Activated B cell treated with CpG ODN at 0.5 μM for 24 hours (primary cell): ENCODE measurements around the gene PCDHGB7. TPM values are rescaled to one million over a fixed set of nuclear protein-coding genes. Genes with fewer than 3 reads are reported as not detected.
"Not testable (repeated sequence)": the region's sequence is repeated elsewhere in the genome, so short reads cannot be mapped to it uniquely, and the experiment has no call there.

Experiments used
- ATAC-seq: fragments of 200-7000 bp; cut with Tn5 transposase; one replicate; pipeline ENCODE4 v1.10.0; 2021; ENCODE audit warnings: low read depth, mild to moderate bottlenecking, moderate library complexity
- CTCF ChIA-PET: fragments of 350-600 bp; sonication (Branson Sonifier 250); formaldehyde crosslinking; loops from one replicate; lab custom pipeline; 2021; ENCODE audit warnings: antibody characterized with exemption; lab: Charles Lee
- POLR2A ChIA-PET: fragments of 350-600 bp; sonication (Branson Sonifier 250); formaldehyde crosslinking; loops from one replicate; lab custom pipeline; 2021; ENCODE audit warnings: antibody characterized with exemption; lab: Charles Lee
- DNase-seq: peaks from one replicate; pipeline ENCODE4 v3.0.0; 2022
- H3K27ac Mint-ChIP-seq: one replicate; pipeline ENCODE4 v1.8.0; 2020; ENCODE audit warnings: mixed read lengths
- H3K27me3 Mint-ChIP-seq: one replicate; pipeline ENCODE4 v1.8.0; 2021; ENCODE audit warnings: mixed read lengths
- H3K36me3 Mint-ChIP-seq: one replicate; pipeline ENCODE4 v1.8.0; 2021; ENCODE audit warnings: low read depth, mixed read lengths
- H3K4me1 Mint-ChIP-seq: one replicate; pipeline ENCODE4 v1.8.0; 2021; ENCODE audit warnings: mixed read lengths
- H3K4me3 Mint-ChIP-seq: one replicate; pipeline ENCODE4 v1.8.0; 2020; ENCODE audit warnings: mild to moderate bottlenecking, mixed read lengths
- H3K9me3 Mint-ChIP-seq: one replicate; pipeline ENCODE4 v1.8.0; 2020; ENCODE audit warnings: mixed read lengths
- intact Hi-C: fragments of 100-400 bp; cut with micrococcal nuclease; formaldehyde crosslinking; loops from one replicate; pipeline ENCODE4 v1.15.1; 2024
- total RNA-seq: library from RNA; stranded (reverse); gene quantifications from 2 replicates; pipeline ENCODE4 v1.2.3, GENCODE V29; 2022
- TF ChIP-seq, protein P1 (sequence below): fragments of 200-600 bp; IDR thresholded peaks from one replicate; pipeline ENCODE4 v1.8.0; 2022; ENCODE audit warnings: antibody characterized with exemption, mild to moderate bottlenecking

Gene PCDHGB7
- total RNA-seq, 1 donor from 2014 or later, result 1.2 TPM

DNA sequence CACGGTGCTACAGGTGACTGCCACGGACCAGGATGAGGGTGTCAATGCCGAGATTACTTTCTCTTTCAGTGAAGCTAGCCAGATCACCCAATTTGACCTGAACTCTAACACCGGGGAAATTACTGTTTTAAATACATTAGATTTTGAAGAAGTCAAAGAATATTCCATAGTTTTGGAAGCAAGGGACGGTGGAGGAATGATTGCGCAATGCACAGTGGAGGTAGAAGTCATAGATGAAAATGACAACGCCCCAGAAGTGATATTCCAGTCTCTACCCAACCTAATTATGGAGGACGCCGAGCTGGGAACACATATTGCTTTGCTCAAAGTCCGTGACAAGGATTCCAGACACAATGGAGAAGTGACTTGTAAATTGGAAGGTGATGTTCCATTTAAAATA is 28.8 kb upstream of the PCDHGB7 start:
- TF ChIP-seq, protein P1, sequence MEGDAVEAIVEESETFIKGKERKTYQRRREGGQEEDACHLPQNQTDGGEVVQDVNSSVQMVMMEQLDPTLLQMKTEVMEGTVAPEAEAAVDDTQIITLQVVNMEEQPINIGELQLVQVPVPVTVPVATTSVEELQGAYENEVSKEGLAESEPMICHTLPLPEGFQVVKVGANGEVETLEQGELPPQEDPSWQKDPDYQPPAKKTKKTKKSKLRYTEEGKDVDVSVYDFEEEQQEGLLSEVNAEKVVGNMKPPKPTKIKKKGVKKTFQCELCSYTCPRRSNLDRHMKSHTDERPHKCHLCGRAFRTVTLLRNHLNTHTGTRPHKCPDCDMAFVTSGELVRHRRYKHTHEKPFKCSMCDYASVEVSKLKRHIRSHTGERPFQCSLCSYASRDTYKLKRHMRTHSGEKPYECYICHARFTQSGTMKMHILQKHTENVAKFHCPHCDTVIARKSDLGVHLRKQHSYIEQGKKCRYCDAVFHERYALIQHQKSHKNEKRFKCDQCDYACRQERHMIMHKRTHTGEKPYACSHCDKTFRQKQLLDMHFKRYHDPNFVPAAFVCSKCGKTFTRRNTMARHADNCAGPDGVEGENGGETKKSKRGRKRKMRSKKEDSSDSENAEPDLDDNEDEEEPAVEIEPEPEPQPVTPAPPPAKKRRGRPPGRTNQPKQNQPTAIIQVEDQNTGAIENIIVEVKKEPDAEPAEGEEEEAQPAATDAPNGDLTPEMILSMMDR, result no peak
- H3K27ac Mint-ChIP-seq, result no peak overlapping the region
- POLR2A ChIA-PET, result no interaction called here
- no peak overlapping the region for H3K4me3 Mint-ChIP-seq
- DNase-seq (no peak), ATAC-seq (no peak)
- intact Hi-C loops, result no loop called here
- no peaks in the 10 kb centered on the region for H3K4me1 Mint-ChIP-seq
- H3K36me3 Mint-ChIP-seq, result peaks cover 2% of the 10 kb centered on the region
- peaks cover 29% of the 10 kb centered on the region for H3K9me3 Mint-ChIP-seq
- CTCF ChIA-PET, result no interaction called here
- peaks cover 60% of the 10 kb centered on the region for H3K27me3 Mint-ChIP-seq

DNA sequence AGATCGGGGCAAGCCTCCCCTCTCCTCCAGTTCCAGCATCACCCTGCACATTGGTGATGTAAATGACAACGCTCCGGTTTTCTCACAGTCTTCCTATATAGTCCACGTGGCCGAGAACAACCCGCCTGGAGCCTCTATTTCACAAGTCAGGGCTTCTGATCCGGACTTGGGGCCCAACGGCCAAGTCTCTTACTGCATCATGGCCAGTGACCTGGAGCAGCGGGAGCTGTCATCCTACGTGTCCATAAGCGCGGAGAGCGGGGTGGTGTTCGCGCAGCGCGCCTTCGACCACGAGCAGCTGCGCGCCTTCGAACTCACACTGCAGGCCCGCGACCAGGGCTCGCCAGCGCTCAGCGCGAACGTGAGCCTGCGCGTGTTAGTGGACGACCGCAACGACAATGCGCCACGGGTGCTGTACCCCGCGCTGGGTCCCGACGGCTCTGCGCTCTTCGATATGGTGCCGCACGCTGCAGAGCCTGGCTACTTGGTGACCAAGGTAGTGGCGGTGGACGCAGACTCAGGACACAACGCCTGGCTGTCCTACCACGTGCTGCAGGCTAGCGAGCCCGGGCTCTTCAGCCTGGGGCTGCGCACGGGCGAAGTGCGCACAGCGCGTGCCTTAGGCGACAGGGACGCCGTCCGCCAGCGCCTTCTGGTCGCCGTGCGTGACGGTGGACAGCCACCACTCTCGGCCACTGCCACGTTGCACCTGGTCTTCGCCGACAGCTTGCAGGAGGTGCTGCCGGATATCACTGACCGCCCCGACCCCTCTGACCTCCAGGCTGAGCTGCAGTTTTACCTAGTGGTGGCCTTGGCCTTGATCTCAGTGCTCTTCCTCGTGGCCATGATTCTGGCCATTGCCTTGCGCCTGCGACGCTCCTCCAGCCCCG is 28.1 kb upstream of the PCDHGB7 start:
- peaks cover 25% of the 10 kb centered on the region for H3K9me3 Mint-ChIP-seq

DNA sequence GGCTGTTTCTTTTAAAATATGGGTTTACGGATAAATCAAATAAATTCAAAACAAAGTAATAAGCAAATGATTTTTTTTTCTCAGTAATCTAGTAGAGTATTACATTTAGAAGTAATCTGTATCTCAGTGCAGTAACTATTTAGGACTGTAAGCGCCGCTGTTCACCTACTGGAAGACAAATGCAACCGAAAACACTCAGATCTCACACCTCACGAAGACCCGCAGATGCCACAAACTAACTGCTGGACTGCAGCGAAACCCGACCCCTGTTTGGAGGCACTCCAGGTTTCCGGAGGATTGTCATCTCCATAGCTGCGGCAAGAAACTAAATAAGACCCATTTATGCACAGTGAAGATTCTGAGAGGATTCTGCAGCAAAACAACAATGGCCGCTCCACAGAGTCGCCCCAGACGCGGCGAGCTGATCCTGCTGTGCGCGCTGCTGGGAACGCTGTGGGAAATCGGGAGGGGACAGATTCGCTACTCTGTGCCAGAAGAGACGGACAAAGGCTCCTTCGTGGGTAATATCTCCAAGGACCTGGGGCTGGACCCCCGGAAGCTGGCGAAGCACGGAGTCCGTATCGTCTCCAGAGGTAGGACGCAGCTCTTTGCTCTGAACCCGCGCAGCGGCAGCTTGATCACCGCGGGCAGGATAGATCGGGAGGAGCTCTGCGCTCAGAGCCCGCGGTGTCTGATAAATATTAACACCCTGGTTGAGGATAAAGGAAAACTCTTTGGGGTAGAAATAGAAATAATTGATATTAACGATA is 24.9 kb upstream of the PCDHGB7 start, which contains the start of gene PCDHGA8:
PCDHGA8 (plus strand) TSS at position 205 of the 770 bp plus-strand sequence; CDS start at position 386, 181 bp downstream.
- ChIA-PET POLR2A (no interaction called here), CTCF (interaction anchor here (1.2 kb wide), 1 partner anchor 175 kb away, joined by 3 read pairs; no protein-coding TSS in a partner anchor)
- peaks cover 2% of the 10 kb centered on the region for H3K36me3 Mint-ChIP-seq
- DNase-seq, result no peak
- H3K27me3 Mint-ChIP-seq, result peaks cover 54% of the 10 kb centered on the region
- intact Hi-C loops, result no loop called here
- no peaks in the 10 kb centered on the region for H3K4me1 Mint-ChIP-seq
- no peak within 1 kb of the TSS for H3K27ac Mint-ChIP-seq
- H3K4me3 Mint-ChIP-seq, result no peak within 1 kb of the TSS
- TF ChIP-seq, protein P1, result no peak
- no peak for ATAC-seq
- peaks cover 19% of the 10 kb centered on the region for H3K9me3 Mint-ChIP-seq

More for the DNA sequence above, 28.1 kb upstream of the PCDHGB7 start:
- POLR2A ChIA-PET, result no interaction called here
- Mint-ChIP-seq H3K27me3 (peaks cover 58% of the 10 kb centered on the region), H3K4me1 (no peaks in the 10 kb centered on the region), H3K27ac (no peak overlapping the region), H3K36me3 (peaks cover 2% of the 10 kb centered on the region), H3K4me3 (no peak overlapping the region)
- ATAC-seq (no peak), DNase-seq (no peak)
- intact Hi-C loops, result no loop called here
- CTCF ChIA-PET, result no interaction called here
- TF ChIP-seq, protein P1, result no peak

GRCh38 chr5:141393267-141393666 is 24.2 kb upstream of the PCDHGB7 start:
- Mint-ChIP-seq H3K4me3 (no peak overlapping the region), H3K36me3 (peaks cover 2% of the 10 kb centered on the region), H3K4me1 (no peaks in the 10 kb centered on the region), H3K27me3 (peaks cover 53% of the 10 kb centered on the region), H3K9me3 (peaks cover 19% of the 10 kb centered on the region), H3K27ac (no peak overlapping the region)
- ChIA-PET CTCF (no interaction called here), POLR2A (no interaction called here)
- intact Hi-C loops, result no loop called here
- DNase-seq, result no peak
- TF ChIP-seq, protein P1, result no peak
- ATAC-seq, result no peak

DNA sequence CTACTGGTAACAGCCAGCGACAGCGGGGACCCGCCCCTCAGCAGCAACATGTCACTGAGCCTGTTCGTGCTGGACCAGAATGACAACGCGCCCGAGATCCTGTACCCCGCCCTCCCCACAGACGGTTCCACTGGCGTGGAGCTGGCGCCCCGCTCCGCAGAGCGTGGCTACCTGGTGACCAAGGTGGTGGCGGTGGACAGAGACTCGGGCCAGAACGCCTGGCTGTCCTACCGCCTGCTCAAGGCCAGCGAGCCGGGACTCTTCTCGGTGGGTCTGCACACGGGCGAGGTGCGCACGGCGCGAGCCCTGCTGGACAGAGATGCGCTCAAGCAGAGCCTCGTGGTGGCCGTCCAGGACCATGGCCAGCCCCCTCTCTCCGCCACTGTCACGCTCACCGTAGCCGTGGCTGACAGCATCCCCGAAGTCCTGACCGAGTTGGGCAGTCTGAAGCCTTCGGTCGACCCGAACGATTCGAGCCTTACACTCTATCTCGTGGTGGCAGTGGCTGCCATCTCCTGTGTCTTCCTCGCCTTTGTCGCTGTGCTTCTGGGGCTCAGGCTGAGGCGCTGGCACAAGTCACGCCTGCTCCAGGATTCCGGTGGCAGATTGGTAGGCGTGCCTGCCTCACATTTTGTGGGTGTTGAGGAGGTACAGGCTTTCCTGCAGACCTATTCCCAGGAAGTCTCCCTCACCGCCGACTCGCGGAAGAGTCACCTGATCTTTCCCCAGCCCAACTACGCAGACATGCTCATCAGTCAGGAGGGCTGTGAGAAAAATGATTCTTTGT is 22.9 kb upstream of the PCDHGB7 start:
- not testable (repeated sequence) for H3K27ac Mint-ChIP-seq

DNA sequence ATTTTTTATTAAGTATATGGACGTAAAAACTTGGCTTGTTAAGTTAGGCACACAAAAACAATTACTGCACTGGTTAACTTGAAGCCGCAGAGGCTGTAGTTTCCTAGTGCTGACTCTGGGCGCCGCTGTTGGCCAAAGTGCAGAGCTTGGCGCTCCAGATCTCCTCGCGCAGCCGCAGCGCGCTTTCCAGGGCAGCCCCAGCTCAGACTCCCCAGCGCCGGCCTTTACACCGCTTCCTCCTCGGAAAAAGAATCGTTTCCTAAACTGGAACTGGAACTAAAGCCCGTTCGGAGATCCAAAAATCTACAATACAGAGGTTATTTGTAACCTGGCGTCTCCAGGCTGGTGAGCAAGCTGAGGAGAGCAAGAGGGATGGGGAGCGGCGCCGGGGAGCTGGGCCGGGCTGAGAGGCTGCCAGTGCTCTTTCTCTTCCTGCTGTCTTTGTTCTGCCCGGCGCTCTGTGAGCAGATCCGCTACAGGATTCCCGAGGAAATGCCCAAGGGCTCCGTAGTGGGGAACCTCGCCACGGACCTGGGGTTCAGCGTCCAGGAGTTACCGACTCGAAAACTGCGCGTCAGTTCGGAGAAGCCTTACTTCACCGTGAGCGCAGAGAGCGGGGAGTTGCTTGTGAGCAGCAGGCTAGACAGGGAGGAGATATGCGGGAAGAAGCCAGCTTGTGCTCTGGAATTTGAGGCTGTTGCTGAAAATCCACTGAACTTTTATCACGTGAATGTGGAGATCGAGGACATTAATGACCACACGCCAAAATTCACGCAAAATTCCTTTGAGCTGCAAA is 19.5 kb upstream of the PCDHGB7 start, which contains the start of gene PCDHGB5:
PCDHGB5 (plus strand) TSS at position 192 of the 796 bp plus-strand sequence; CDS start at position 373, 181 bp downstream.
- Mint-ChIP-seq H3K27me3 (peaks cover 50% of the 10 kb centered on the region), H3K4me3 (peak within 1 kb of the TSS; percentile 60), H3K9me3 (peaks cover 17% of the 10 kb centered on the region)
- DNase-seq, H3K36me3 Mint-ChIP-seq, H3K4me1 Mint-ChIP-seq, intact Hi-C loops, H3K27ac Mint-ChIP-seq, POLR2A ChIA-PET: not testable (repeated sequence)
- ATAC-seq, result peak; percentile 98
- CTCF ChIA-PET, result interaction anchor here (0.7 to 1.8 kb wide), 7 partner anchors 10 to 169 kb away, joined by 3 to 6 read pairs (median 3); partner anchors contain the start of genes PCDHGA6, PCDHGB3 and PCDHGB6

More for the DNA sequence above, 22.9 kb upstream of the PCDHGB7 start:
- ATAC-seq, H3K4me1 Mint-ChIP-seq, DNase-seq, POLR2A ChIA-PET, intact Hi-C loops, H3K36me3 Mint-ChIP-seq, H3K4me3 Mint-ChIP-seq: not testable (repeated sequence)
- CTCF ChIA-PET, result interaction anchor here (1.1 kb wide), 1 partner anchor 25 kb away, joined by 3 read pairs; the partner anchor contains the start of gene PCDHGB3
- H3K27me3 Mint-ChIP-seq, result peaks cover 52% of the 10 kb centered on the region
- H3K9me3 Mint-ChIP-seq, result peaks cover 22% of the 10 kb centered on the region
